Caco-2 (cell line): ENCODE measurements around the gene GAREM2. TPM values are rescaled to one million over a fixed set of nuclear protein-coding genes. Genes with fewer than 3 reads are reported as not detected.

Source experiments
- BruUV-seq: library from RNA; stranded (reverse); fragments of 400-500 nt; replicated peaks from 2 replicates; lab custom pipeline; 2021; lab: Mats Ljungman, UMichigan
- CTCF ChIA-PET: fragments of 300-600 bp; sonication (Branson Sonifier 250); formaldehyde crosslinking; loops from one replicate; lab custom pipeline; 2022; ENCODE audit warnings: antibody characterized with exemption; lab: Charles Lee
- POLR2A ChIA-PET: fragments of 300-600 bp; sonication (Branson Sonifier 250); formaldehyde crosslinking; loops from one replicate; lab custom pipeline; 2022; ENCODE audit warnings: antibody characterized with exemption; lab: Charles Lee
- DNase-seq, 2 experiments: peaks; one replicate each; pipeline versions ENCODE4 v3.0.0 to v3.0.0-alpha.2; 2020 to 2022
- H3K27me3 ChIP-seq: replicated peaks from 2 replicates; pipeline ENCODE4 v1.6.0; 2011; ENCODE audit warnings: low read length; ENCODE audit not compliant: control insufficient read depth, insufficient read depth
- H3K36me3 ChIP-seq: 2 replicates; pipeline ENCODE4 v1.5.1; 2011; ENCODE audit warnings: low read length; ENCODE audit not compliant: control insufficient read depth, insufficient read depth
- H3K4me1 ChIP-seq: fragments of 250-450 bp; sonication (Bioruptor Pico); 2 replicates; pipeline ENCODE4 v1.5.1; 2020; ENCODE audit warnings: mild to moderate bottlenecking
- H3K4me3 ChIP-seq: 2 replicates; pipeline ENCODE4 v1.5.1; 2011; ENCODE audit warnings: low read depth, mild to moderate bottlenecking, control low read depth, low read length
- H3K9me3 ChIP-seq: fragments of 250-450 bp; sonication (Bioruptor Pico); 2 replicates; pipeline ENCODE4 v1.5.1; 2020; ENCODE audit warnings: mild to moderate bottlenecking, moderate library complexity
- H3K27ac Mint-ChIP-seq: one replicate; pipeline ENCODE4 v1.8.0; 2022; ENCODE audit warnings: mixed read lengths; ENCODE audit not compliant: unreplicated experiment
- H3K27me3 Mint-ChIP-seq: one replicate; pipeline ENCODE4 v1.8.0; 2022; ENCODE audit warnings: mixed read lengths; ENCODE audit not compliant: insufficient read depth, unreplicated experiment
- H3K36me3 Mint-ChIP-seq: one replicate; pipeline ENCODE4 v1.8.0; 2022; ENCODE audit warnings: mild to moderate bottlenecking, mixed read lengths; ENCODE audit not compliant: insufficient read depth, unreplicated experiment
- H3K4me1 Mint-ChIP-seq: one replicate; pipeline ENCODE4 v1.8.0; 2022; ENCODE audit warnings: low read depth, mixed read lengths; ENCODE audit not compliant: unreplicated experiment
- H3K4me3 Mint-ChIP-seq: one replicate; pipeline ENCODE4 v1.8.0; 2022; ENCODE audit warnings: mild to moderate bottlenecking, moderate library complexity, mixed read lengths; ENCODE audit not compliant: unreplicated experiment
- H3K9me3 Mint-ChIP-seq: one replicate; pipeline ENCODE4 v1.8.0; 2022; ENCODE audit warnings: mixed read lengths; ENCODE audit not compliant: unreplicated experiment
- intact Hi-C: fragments of 100-400 bp; cut with micrococcal nuclease; formaldehyde crosslinking; loops from one replicate; pipeline ENCODE4 v1.10.0; 2022; ENCODE audit not compliant: unreplicated experiment
- total RNA-seq: library from RNA; stranded (reverse); gene quantifications from 2 replicates; pipeline ENCODE4 v1.2.3, GENCODE V29; 2022
- TF ChIP-seq, protein P1 (sequence below), 2 experiments: fragments of 200-600 bp in 1 of 2; IDR thresholded peaks; 1 replicate in 1 of 2; 2 replicates in 1 of 2; pipeline versions ENCODE4 v1.5.1 to v1.8.0; 2011 to 2022; ENCODE audit warnings: antibody characterized with exemption in 1 of 2, control low read depth in 1 of 2, inconsistent platforms in 1 of 2, low read depth in 1 of 2, low read length in 1 of 2, mild to moderate bottlenecking in 1 of 2, moderate library complexity in 1 of 2; ENCODE audit not compliant: insufficient read depth in 1 of 2, severe bottlenecking in 1 of 2, unreplicated experiment in 1 of 2

The GAREM2 gene
- total RNA-seq, 1 experiment from 2014 or later: 23.6 TPM

GRCh38 chr2:26215833-26216232 is 42.9 kb downstream of the GAREM2 start:
- Histone ChIP-seq H3K36me3 (peaks cover 1% of the 10 kb centered on the region; the same call in 1 of the 2 replicates), H3K4me3 (no peak overlapping the region), H3K9me3 (no peaks in the 10 kb centered on the region), H3K27me3 (no peaks in the 10 kb centered on the region), H3K4me1 (no peaks in the 10 kb centered on the region)
- POLR2A ChIA-PET: no interaction called here
- no TSS peak for BruUV-seq
- H3K27me3 Mint-ChIP-seq: no peaks in the 10 kb centered on the region
- TF ChIP-seq, protein P1, sequence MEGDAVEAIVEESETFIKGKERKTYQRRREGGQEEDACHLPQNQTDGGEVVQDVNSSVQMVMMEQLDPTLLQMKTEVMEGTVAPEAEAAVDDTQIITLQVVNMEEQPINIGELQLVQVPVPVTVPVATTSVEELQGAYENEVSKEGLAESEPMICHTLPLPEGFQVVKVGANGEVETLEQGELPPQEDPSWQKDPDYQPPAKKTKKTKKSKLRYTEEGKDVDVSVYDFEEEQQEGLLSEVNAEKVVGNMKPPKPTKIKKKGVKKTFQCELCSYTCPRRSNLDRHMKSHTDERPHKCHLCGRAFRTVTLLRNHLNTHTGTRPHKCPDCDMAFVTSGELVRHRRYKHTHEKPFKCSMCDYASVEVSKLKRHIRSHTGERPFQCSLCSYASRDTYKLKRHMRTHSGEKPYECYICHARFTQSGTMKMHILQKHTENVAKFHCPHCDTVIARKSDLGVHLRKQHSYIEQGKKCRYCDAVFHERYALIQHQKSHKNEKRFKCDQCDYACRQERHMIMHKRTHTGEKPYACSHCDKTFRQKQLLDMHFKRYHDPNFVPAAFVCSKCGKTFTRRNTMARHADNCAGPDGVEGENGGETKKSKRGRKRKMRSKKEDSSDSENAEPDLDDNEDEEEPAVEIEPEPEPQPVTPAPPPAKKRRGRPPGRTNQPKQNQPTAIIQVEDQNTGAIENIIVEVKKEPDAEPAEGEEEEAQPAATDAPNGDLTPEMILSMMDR (IDR thresholded peaks at IDR 0.05; ENCODE audit: insufficient read depth in 1 of 2, low read depth in 1 of 2, low read length in 1 of 2, severe bottlenecking in 1 of 2, unreplicated experiment in 1 of 2): no peak
- H3K27ac Mint-ChIP-seq: no peak overlapping the region
- H3K4me3 Mint-ChIP-seq: no peak overlapping the region
- DNase-seq: no peak
- CTCF ChIA-PET: no interaction called here
- H3K4me1 Mint-ChIP-seq: no peaks in the 10 kb centered on the region
- H3K9me3 Mint-ChIP-seq: no peaks in the 10 kb centered on the region
- H3K36me3 Mint-ChIP-seq: peaks cover 56% of the 10 kb centered on the region
- intact Hi-C loops: no loop called here

GRCh38 chr2:26216587-26216986 is 43.7 kb downstream of the GAREM2 start:
- no TSS peak for BruUV-seq

DNA sequence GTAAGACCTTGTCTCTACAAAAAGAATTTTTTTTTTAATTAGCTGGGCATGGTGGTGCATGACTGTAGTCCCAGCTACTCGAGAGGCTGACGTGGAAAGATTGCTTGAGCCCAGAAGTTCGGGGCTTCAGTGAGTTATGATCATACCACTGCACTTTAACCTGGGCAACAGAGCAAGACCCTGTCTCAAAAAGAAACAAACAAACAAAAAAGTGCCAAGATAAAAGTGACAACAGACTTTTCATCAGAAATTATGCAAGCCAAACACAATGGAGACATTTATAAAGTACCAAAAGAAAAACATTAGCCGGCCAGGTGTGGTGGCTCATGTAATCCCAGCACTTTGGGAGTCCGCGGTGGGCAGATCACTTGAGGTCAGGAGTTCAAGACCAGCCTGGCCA is 44.8 kb downstream of the GAREM2 start:
- no peak overlapping the region for H3K27ac Mint-ChIP-seq
- Histone ChIP-seq H3K27me3 (no peaks in the 10 kb centered on the region), H3K4me1 (no peaks in the 10 kb centered on the region), H3K9me3 (no peaks in the 10 kb centered on the region), H3K4me3 (no peak overlapping the region), H3K36me3 (peaks cover 1% of the 10 kb centered on the region; the same call in 1 of the 2 replicates)
- H3K36me3 Mint-ChIP-seq: peaks cover 44% of the 10 kb centered on the region
- DNase-seq: no peak
- no peaks in the 10 kb centered on the region for H3K9me3 Mint-ChIP-seq
- POLR2A ChIA-PET: no interaction called here
- no peaks in the 10 kb centered on the region for H3K4me1 Mint-ChIP-seq
- no TSS peak for BruUV-seq
- no peak overlapping the region for H3K4me3 Mint-ChIP-seq
- TF ChIP-seq, protein P1 (IDR thresholded peaks at IDR 0.05; ENCODE audit: insufficient read depth in 1 of 2, low read depth in 1 of 2, low read length in 1 of 2, severe bottlenecking in 1 of 2, unreplicated experiment in 1 of 2): no peak
- intact Hi-C loops: no loop called here
- no peaks in the 10 kb centered on the region for H3K27me3 Mint-ChIP-seq
- CTCF ChIA-PET: no interaction called here

More at GRCh38 chr2:26216587-26216986, 43.7 kb downstream of the GAREM2 start:
- Mint-ChIP-seq H3K4me1 (no peaks in the 10 kb centered on the region), H3K27me3 (no peaks in the 10 kb centered on the region), H3K36me3 (peaks cover 54% of the 10 kb centered on the region), H3K27ac (no peak overlapping the region), H3K4me3 (no peak overlapping the region), H3K9me3 (no peaks in the 10 kb centered on the region)
- peaks cover 1% of the 10 kb centered on the region; the same call in 1 of the 2 replicates for H3K36me3 ChIP-seq
- no peaks in the 10 kb centered on the region for H3K27me3 ChIP-seq
- CTCF ChIA-PET: no interaction called here
- no peak overlapping the region for H3K4me3 ChIP-seq
- intact Hi-C loops: no loop called here
- POLR2A ChIA-PET: no interaction called here
- DNase-seq: no peak
- H3K4me1 ChIP-seq: no peaks in the 10 kb centered on the region
- H3K9me3 ChIP-seq: no peaks in the 10 kb centered on the region
- TF ChIP-seq, protein P1 (IDR thresholded peaks at IDR 0.05; ENCODE audit: insufficient read depth in 1 of 2, low read depth in 1 of 2, low read length in 1 of 2, severe bottlenecking in 1 of 2, unreplicated experiment in 1 of 2): no peak
